Measurements from ENCODE around the gene HEXIM2. TPM values are rescaled to one million over a fixed set of nuclear protein-coding genes. Genes with fewer than 3 reads are reported as not detected.

Gene HEXIM2
- total RNA-seq, 1 experiment from 2014 or later, result 16.3 TPM

GRCh38 chr17:45117334-45117733 lies 44.3 kb upstream of the HEXIM2 start:
- no peaks in the 10 kb centered on the region for H3K27me3 Mint-ChIP-seq (ENCODE audit: unreplicated experiment)
- H3K4me3 Mint-ChIP-seq (ENCODE audit: low read depth, unreplicated experiment), result no peak overlapping the region
- no peak overlapping the region for H3K27ac Mint-ChIP-seq (ENCODE audit: unreplicated experiment)
- no peaks in the 10 kb centered on the region for H3K9me3 Mint-ChIP-seq (ENCODE audit: low read depth, unreplicated experiment)
- TF ChIP-seq CTCF (IDR thresholded peaks at IDR 0.05; ENCODE audit: unreplicated experiment), result no peak
- peaks cover 28% of the 10 kb centered on the region for H3K36me3 Mint-ChIP-seq (ENCODE audit: insufficient read depth, unreplicated experiment)
- H3K4me1 Mint-ChIP-seq (ENCODE audit: low read depth, unreplicated experiment), result peaks cover 3% of the 10 kb centered on the region
- no TSS peak for BruUV-seq (replicated peaks)
- CTCF ChIA-PET, result interaction anchor here (0.9 kb wide), 1 partner anchor 18 kb away, joined by 3 read pairs; the partner anchor contains the start of gene ACBD4
- intact Hi-C loops (cut with micrococcal nuclease; ENCODE audit: unreplicated experiment), result no loop called here
- DNase-seq, result no peak

GRCh38 chr17:45117848-45118646 lies 43.6 kb upstream of the HEXIM2 start:
- CTCF ChIA-PET, result interaction anchor here (0.5 to 1.0 kb wide), 4 partner anchors 12 to 32 kb away, joined by 3 read pairs; partner anchors contain the start of gene ACBD4
- Mint-ChIP-seq H3K27me3 (ENCODE audit: unreplicated experiment) (no peaks in the 10 kb centered on the region), H3K9me3 (ENCODE audit: low read depth, unreplicated experiment) (no peaks in the 10 kb centered on the region), H3K4me3 (ENCODE audit: low read depth, unreplicated experiment) (no peak overlapping the region), H3K36me3 (ENCODE audit: insufficient read depth, unreplicated experiment) (peaks cover 27% of the 10 kb centered on the region), H3K4me1 (ENCODE audit: low read depth, unreplicated experiment) (peaks cover 10% of the 10 kb centered on the region), H3K27ac (ENCODE audit: unreplicated experiment) (no peak overlapping the region)
- no peak for DNase-seq
- intact Hi-C loops (cut with micrococcal nuclease; ENCODE audit: unreplicated experiment), result no loop called here
- BruUV-seq (replicated peaks), result no TSS peak
- TF ChIP-seq CTCF (IDR thresholded peaks at IDR 0.05; ENCODE audit: unreplicated experiment), result no peak

- intact Hi-C loops (cut with micrococcal nuclease; ENCODE audit: unreplicated experiment), result no loop called here
- no peak for DNase-seq
- H3K27ac Mint-ChIP-seq (ENCODE audit: unreplicated experiment), result no peak overlapping the region
- BruUV-seq (replicated peaks), result no TSS peak
- H3K4me1 Mint-ChIP-seq (ENCODE audit: low read depth, unreplicated experiment), result peaks cover 17% of the 10 kb centered on the region
- no peak overlapping the region for H3K4me3 Mint-ChIP-seq (ENCODE audit: low read depth, unreplicated experiment)
- no peak for TF ChIP-seq CTCF (IDR thresholded peaks at IDR 0.05; ENCODE audit: unreplicated experiment)
- CTCF ChIA-PET, result interaction anchor here (0.5 to 1.2 kb wide), 4 partner anchors 11 to 33 kb away, joined by 3 read pairs; partner anchors contain the start of gene ACBD4
- no peaks in the 10 kb centered on the region for H3K9me3 Mint-ChIP-seq (ENCODE audit: low read depth, unreplicated experiment)
- H3K36me3 Mint-ChIP-seq (ENCODE audit: insufficient read depth, unreplicated experiment), result peaks cover 31% of the 10 kb centered on the region
- H3K27me3 Mint-ChIP-seq (ENCODE audit: unreplicated experiment), result no peaks in the 10 kb centered on the region
Measured at GRCh38 chr17:45118691-45119090, 43.0 kb upstream of the HEXIM2 start.

GRCh38 chr17:45119964-45120363 lies 41.7 kb upstream of the HEXIM2 start:
- intact Hi-C loops (cut with micrococcal nuclease; ENCODE audit: unreplicated experiment), result no loop called here
- BruUV-seq (replicated peaks), result no TSS peak
- CTCF ChIA-PET, result interaction anchor here (0.6 kb wide), 1 partner anchor 25 kb away, joined by 3 read pairs; no protein-coding TSS in a partner anchor

More at GRCh38 chr17:45119964-45120363, 41.7 kb upstream of the HEXIM2 start:
- Mint-ChIP-seq H3K4me1 (ENCODE audit: low read depth, unreplicated experiment) (peaks cover 26% of the 10 kb centered on the region), H3K36me3 (ENCODE audit: insufficient read depth, unreplicated experiment) (peaks cover 28% of the 10 kb centered on the region), H3K4me3 (ENCODE audit: low read depth, unreplicated experiment) (no peak overlapping the region), H3K9me3 (ENCODE audit: low read depth, unreplicated experiment) (no peaks in the 10 kb centered on the region), H3K27ac (ENCODE audit: unreplicated experiment) (no peak overlapping the region), H3K27me3 (ENCODE audit: unreplicated experiment) (no peaks in the 10 kb centered on the region)
- TF ChIP-seq CTCF (IDR thresholded peaks at IDR 0.05; ENCODE audit: unreplicated experiment), result no peak
- no peak for DNase-seq
